ENCODE data around the gene FATE1.

The FATE1 gene

GRCh38 chrX:151742311-151742710 is 26.5 kb downstream of the FATE1 start:
- no peak for TF ChIP-seq CTCF (IDR thresholded peaks at IDR 0.05)
- Histone ChIP-seq H3K27ac (no peak overlapping the region), H3K4me3 (no peak overlapping the region)
- peak; percentile 50 for DNase-seq (ENCODE audit: low spot score)

GRCh38 chrX:151743651-151744470 is 28.0 kb downstream of the FATE1 start:
- peak; percentile 56 for DNase-seq (ENCODE audit: low spot score)
- no peak overlapping the region for H3K27ac ChIP-seq
- H3K4me3 ChIP-seq: no peak overlapping the region
- TF ChIP-seq CTCF (IDR thresholded peaks at IDR 0.05): no peak

- no peak overlapping the region for H3K27ac ChIP-seq
- DNase-seq (ENCODE audit: low spot score): peak; percentile 33
- no peak for TF ChIP-seq CTCF (IDR thresholded peaks at IDR 0.05)
- H3K4me3 ChIP-seq: no peak overlapping the region
Measured at GRCh38 chrX:151745651-151746050, 29.8 kb downstream of the FATE1 start.

- H3K27ac ChIP-seq: no peak overlapping the region
- TF ChIP-seq CTCF (IDR thresholded peaks at IDR 0.05): no peak
- DNase-seq (ENCODE audit: low spot score): no peak
- no peak overlapping the region for H3K4me3 ChIP-seq
Measured at GRCh38 chrX:151746502-151746901, 30.7 kb downstream of the FATE1 start.

GRCh38 chrX:151750511-151750910 is 34.7 kb downstream of the FATE1 start:
- no peak for TF ChIP-seq CTCF (IDR thresholded peaks at IDR 0.05)
- Histone ChIP-seq H3K4me3 (no peak overlapping the region), H3K27ac (no peak overlapping the region)
- peak; percentile 22 for DNase-seq (ENCODE audit: low spot score)

- Histone ChIP-seq H3K27ac (no peak overlapping the region), H3K4me3 (no peak overlapping the region)
- no peak for DNase-seq (ENCODE audit: low spot score)
- no peak for TF ChIP-seq CTCF (IDR thresholded peaks at IDR 0.05)
Measured at GRCh38 chrX:151752847-151753246, 37.0 kb downstream of the FATE1 start.

Measured in coronary artery (tissue), 2 donors.